DND-41 (cell line): Measurements from ENCODE around the gene MCF2L.

Experiments
- ATAC-seq: fragments of 200-7000 bp; cut with Tn5 transposase; 3 replicates; pipeline ENCODE4 v1.9.1; 2021; ENCODE audit warnings: low read depth; ENCODE audit not compliant: insufficient read depth
- DNase-seq: peaks from one replicate; pipeline ENCODE4 v3.0.0-alpha.2; 2020
- H2AFZ ChIP-seq: 2 replicates; pipeline ENCODE4 v1.6.0; 2012; ENCODE audit warnings: low read depth, low read length
- H3K27ac ChIP-seq: 2 replicates; pipeline ENCODE4 v1.5.1; 2012; ENCODE audit warnings: low read length, inconsistent platforms
- H3K27me3 ChIP-seq: fragments of 200-600 bp; sonication (generic); 2 replicates; pipeline ENCODE4 v1.6.0; 2012; ENCODE audit warnings: low read length, mild to moderate bottlenecking, inconsistent platforms; ENCODE audit not compliant: insufficient read depth, poor library complexity
- H3K36me3 ChIP-seq: 2 replicates; pipeline ENCODE4 v1.5.1; 2012; ENCODE audit warnings: low read length, inconsistent platforms; ENCODE audit not compliant: insufficient read depth
- H3K4me1 ChIP-seq: 2 replicates; pipeline ENCODE4 v1.5.1; 2012; ENCODE audit warnings: mild to moderate bottlenecking, low read length; ENCODE audit not compliant: insufficient read depth
- H3K4me2 ChIP-seq: 2 replicates; pipeline ENCODE4 v1.6.0; 2012; ENCODE audit warnings: mild to moderate bottlenecking, moderate library complexity, low read length, inconsistent platforms; ENCODE audit not compliant: insufficient read depth
- H3K4me3 ChIP-seq, 2 experiments: fragments of 200-600 bp in 1 of 2; shearing (Covaris generic) in 1 of 2; 2 replicates each; pipeline ENCODE4 v1.5.1; 2012 to 2016; ENCODE audit warnings: inconsistent platforms in 2 of 2, low read length in 2 of 2, mild to moderate bottlenecking in 2 of 2, low read depth in 1 of 2, moderate library complexity in 1 of 2
- H3K79me2 ChIP-seq: 2 replicates; pipeline ENCODE4 v1.6.0; 2012; ENCODE audit warnings: low read length, inconsistent platforms; ENCODE audit not compliant: insufficient read depth
- H3K9ac ChIP-seq: 2 replicates; pipeline ENCODE4 v1.6.0; 2012; ENCODE audit warnings: low read depth, mild to moderate bottlenecking, inconsistent platforms, low read length, moderate library complexity
- H3K9me3 ChIP-seq: 2 replicates; pipeline ENCODE4 v1.5.1; 2012; ENCODE audit warnings: low read length, moderate library complexity, mild to moderate bottlenecking, inconsistent platforms; ENCODE audit not compliant: insufficient read depth, severe bottlenecking
- H4K20me1 ChIP-seq: 2 replicates; pipeline ENCODE4 v1.6.0; 2012; ENCODE audit warnings: low read length; ENCODE audit not compliant: insufficient read depth
- EZH2 ChIP-seq: IDR thresholded peaks from 3 replicates; pipeline ENCODE4 v1.6.1; 2012; ENCODE audit warnings: borderline replicate concordance, low read depth, mild to moderate bottlenecking, moderate library complexity, low read length, inconsistent platforms; ENCODE audit not compliant: severe bottlenecking
- TF ChIP-seq, protein P1 (sequence below): IDR thresholded peaks from 2 replicates; pipeline ENCODE4 v1.5.1; 2012; ENCODE audit warnings: borderline replicate concordance, low read length, moderate library complexity, mild to moderate bottlenecking; ENCODE audit not compliant: poor library complexity, severe bottlenecking; ENCODE audit errors: extremely low read depth

MCF2L gene

DNA sequence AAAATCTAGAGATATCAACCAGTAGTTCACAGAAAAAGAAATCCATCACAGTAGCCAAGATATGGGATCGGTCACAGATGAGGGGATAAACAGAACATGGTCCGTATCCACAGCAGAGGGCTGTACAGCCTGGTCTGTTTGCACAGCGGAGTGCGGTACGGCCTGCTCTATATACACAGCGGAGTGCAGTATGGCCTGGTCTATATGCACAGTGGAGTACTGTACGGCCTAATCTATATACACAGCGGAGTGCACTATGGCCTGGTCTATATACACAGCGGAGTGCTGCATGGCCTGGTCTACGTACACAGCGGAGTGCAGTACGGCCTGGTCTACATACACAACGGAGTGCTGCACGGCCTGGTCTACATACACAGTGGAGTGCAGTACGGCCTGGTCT is 43.0 kb upstream of the MCF2L start:
- Histone ChIP-seq H3K4me2 (no peak overlapping the region), H3K4me3 (no peak overlapping the region), H2AFZ (no peak overlapping the region), H3K79me2 (no peaks in the 10 kb centered on the region), H3K9ac (no peak overlapping the region), H3K9me3 (no peaks in the 10 kb centered on the region), H3K27me3 (peaks cover 17% of the 10 kb centered on the region), H3K36me3 (no peaks in the 10 kb centered on the region), H3K4me1 (no peaks in the 10 kb centered on the region), H3K27ac (no peak overlapping the region), H4K20me1 (peaks cover 4% of the 10 kb centered on the region; the same call in 1 of the 2 replicates)
- DNase-seq (no peak), ATAC-seq (no peak)
- TF ChIP-seq EZH2 = no peak
- TF ChIP-seq, protein P1, sequence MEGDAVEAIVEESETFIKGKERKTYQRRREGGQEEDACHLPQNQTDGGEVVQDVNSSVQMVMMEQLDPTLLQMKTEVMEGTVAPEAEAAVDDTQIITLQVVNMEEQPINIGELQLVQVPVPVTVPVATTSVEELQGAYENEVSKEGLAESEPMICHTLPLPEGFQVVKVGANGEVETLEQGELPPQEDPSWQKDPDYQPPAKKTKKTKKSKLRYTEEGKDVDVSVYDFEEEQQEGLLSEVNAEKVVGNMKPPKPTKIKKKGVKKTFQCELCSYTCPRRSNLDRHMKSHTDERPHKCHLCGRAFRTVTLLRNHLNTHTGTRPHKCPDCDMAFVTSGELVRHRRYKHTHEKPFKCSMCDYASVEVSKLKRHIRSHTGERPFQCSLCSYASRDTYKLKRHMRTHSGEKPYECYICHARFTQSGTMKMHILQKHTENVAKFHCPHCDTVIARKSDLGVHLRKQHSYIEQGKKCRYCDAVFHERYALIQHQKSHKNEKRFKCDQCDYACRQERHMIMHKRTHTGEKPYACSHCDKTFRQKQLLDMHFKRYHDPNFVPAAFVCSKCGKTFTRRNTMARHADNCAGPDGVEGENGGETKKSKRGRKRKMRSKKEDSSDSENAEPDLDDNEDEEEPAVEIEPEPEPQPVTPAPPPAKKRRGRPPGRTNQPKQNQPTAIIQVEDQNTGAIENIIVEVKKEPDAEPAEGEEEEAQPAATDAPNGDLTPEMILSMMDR = no peak

DNA sequence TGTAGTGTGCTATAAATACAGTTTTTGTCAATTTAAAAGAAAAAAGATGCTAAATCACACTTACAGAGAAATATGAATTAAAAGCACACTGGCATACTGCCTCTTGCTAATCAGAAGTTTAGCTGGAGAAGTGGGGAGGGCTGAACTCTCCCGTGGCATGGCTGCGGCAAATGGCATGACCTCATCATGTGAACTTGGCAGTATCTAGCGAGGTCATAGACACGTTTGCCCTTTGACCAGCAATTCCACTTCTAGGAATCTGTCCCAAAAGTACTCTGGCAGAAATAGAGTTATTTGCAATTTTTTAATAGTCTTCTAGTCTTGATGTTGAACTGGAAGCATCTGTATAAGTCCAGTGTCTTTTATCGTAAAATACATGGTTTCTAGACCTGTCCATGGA is 42.0 kb upstream of the MCF2L start:
- no peak overlapping the region for H3K9ac ChIP-seq
- H2AFZ ChIP-seq = no peak overlapping the region
- no peak overlapping the region for H3K4me3 ChIP-seq
- H3K4me1 ChIP-seq = no peaks in the 10 kb centered on the region
- no peaks in the 10 kb centered on the region for H3K79me2 ChIP-seq
- no peaks in the 10 kb centered on the region for H3K36me3 ChIP-seq
- H3K9me3 ChIP-seq = no peaks in the 10 kb centered on the region
- ATAC-seq (no peak), DNase-seq (no peak)
- no peak overlapping the region for H3K4me2 ChIP-seq
- TF ChIP-seq, protein P1 = no peak
- TF ChIP-seq EZH2 = no peak
- H3K27me3 ChIP-seq = peaks cover 25% of the 10 kb centered on the region
- H4K20me1 ChIP-seq = peaks cover 4% of the 10 kb centered on the region; the same call in 1 of the 2 replicates
- no peak overlapping the region for H3K27ac ChIP-seq

DNA sequence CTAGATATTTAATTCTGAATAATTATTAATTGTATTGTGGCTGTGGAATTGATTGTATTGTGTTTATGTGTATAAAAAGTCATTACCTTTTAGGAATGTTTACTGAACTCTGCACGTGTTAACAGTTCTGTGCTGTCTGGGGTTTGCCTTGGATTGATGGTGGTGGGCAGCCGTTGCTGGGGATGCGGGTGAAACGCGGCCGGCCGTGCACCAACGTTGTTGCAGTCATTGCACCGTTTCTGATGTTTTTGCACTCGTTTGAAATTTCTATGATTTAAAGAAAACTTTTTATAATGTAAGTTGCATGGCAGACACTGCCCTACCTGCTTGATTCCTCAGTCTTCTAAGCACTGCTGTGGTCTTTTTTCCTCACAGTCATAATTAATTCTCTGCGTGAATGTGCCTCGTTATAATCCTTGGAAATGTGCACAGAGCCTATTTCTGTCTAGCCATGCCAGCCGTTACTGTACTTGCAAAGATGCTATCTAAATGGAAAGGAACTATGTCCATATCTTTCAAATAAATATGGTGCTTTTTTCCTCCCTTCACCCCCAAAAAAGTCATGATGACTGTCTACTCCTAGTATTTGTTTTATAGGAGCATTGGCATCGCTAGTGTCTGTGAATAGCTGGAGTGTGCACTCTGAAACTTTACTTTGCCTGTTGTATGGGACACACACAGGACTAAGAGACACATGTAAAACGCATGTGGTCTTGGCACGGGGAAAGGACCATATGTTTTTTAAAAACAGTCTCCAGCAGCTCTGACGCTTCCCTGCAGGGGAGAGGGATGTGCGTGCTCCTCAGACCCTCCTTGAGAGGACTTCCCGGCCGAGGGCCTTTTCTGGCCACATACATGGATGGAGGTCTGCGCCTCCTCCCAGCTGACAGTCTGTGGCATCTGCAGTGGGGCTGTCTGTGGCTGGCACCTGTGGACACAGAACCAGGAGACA is 40.7 kb upstream of the MCF2L start:
- no peak overlapping the region for H2AFZ ChIP-seq
- no peaks in the 10 kb centered on the region for H3K9me3 ChIP-seq
- DNase-seq (no peak), ATAC-seq (no peak)
- H3K79me2 ChIP-seq = no peaks in the 10 kb centered on the region
- H3K27ac ChIP-seq = no peak overlapping the region
- no peak overlapping the region for H3K4me2 ChIP-seq
- no peaks in the 10 kb centered on the region for H3K36me3 ChIP-seq
- no peaks in the 10 kb centered on the region for H3K4me1 ChIP-seq
- peaks cover 4% of the 10 kb centered on the region; the same call in 1 of the 2 replicates for H4K20me1 ChIP-seq
- peaks cover 27% of the 10 kb centered on the region for H3K27me3 ChIP-seq
- TF ChIP-seq, protein P1 = no peak
- TF ChIP-seq EZH2 = no peak
- H3K4me3 ChIP-seq = no peak overlapping the region
- no peak overlapping the region for H3K9ac ChIP-seq
